Activated naive CD8-positive, alpha-beta T cell treated with anti-CD3 and anti-CD28 coated beads, Interleukin-2, amount 50 U/mL, for 24 hours (primary cell): ENCODE results near the gene MED23.
"Not testable (repeated sequence)": the region's sequence is repeated elsewhere in the genome, so short reads cannot be mapped to it uniquely, and the experiment has no call there.

Experiments used
- ATAC-seq: fragments of 150-1000 bp; cut with Tn5 transposase; one replicate; pipeline ENCODE4 v1.10.0; 2021
- DNase-seq: peaks from one replicate; pipeline ENCODE4 v3.0.0; 2021
- H3K27ac Mint-ChIP-seq: one replicate; pipeline ENCODE4 v1.8.0; 2021; ENCODE audit warnings: mild to moderate bottlenecking, mixed read lengths
- H3K27me3 Mint-ChIP-seq: one replicate; pipeline ENCODE4 v1.8.0; 2021; ENCODE audit warnings: mixed read lengths
- H3K36me3 Mint-ChIP-seq: one replicate; pipeline ENCODE4 v1.8.0; 2021; ENCODE audit warnings: low read depth, mixed read lengths
- H3K4me1 Mint-ChIP-seq: one replicate; pipeline ENCODE4 v1.8.0; 2021; ENCODE audit warnings: mixed read lengths
- H3K4me3 Mint-ChIP-seq: one replicate; pipeline ENCODE4 v1.8.0; 2021; ENCODE audit warnings: mild to moderate bottlenecking, moderate library complexity, mixed read lengths
- H3K9me3 Mint-ChIP-seq: one replicate; pipeline ENCODE4 v1.8.0; 2021; ENCODE audit warnings: mixed read lengths

Gene MED23

GRCh38 chr6:131532580-131533039 is 95.4 kb downstream of the MED23 start:
- Mint-ChIP-seq H3K9me3 (no peaks in the 10 kb centered on the region), H3K27me3 (no peaks in the 10 kb centered on the region), H3K27ac (peak overlapping the region; percentile 76), H3K4me3 (no peak overlapping the region), H3K36me3 (no peaks in the 10 kb centered on the region), H3K4me1 (peaks cover 50% of the 10 kb centered on the region)
- peak; percentile 66 for DNase-seq
- peak; percentile 96 for ATAC-seq

GRCh38 chr6:131531681-131532080 is 96.4 kb downstream of the MED23 start:
- H3K9me3 Mint-ChIP-seq, ATAC-seq, H3K27me3 Mint-ChIP-seq, DNase-seq, H3K36me3 Mint-ChIP-seq, H3K4me3 Mint-ChIP-seq, H3K27ac Mint-ChIP-seq: not testable (repeated sequence)
- peaks cover 55% of the 10 kb centered on the region for H3K4me1 Mint-ChIP-seq

- H3K4me3 Mint-ChIP-seq, H3K36me3 Mint-ChIP-seq, H3K27me3 Mint-ChIP-seq, H3K27ac Mint-ChIP-seq, H3K9me3 Mint-ChIP-seq, DNase-seq, ATAC-seq: not testable (repeated sequence)
- H3K4me1 Mint-ChIP-seq, result peaks cover 56% of the 10 kb centered on the region
These were observed 97.1 kb downstream of the MED23 start for GRCh38 chr6:131530936-131531335.

- no peak for DNase-seq
- Mint-ChIP-seq H3K9me3 (no peaks in the 10 kb centered on the region), H3K27me3 (no peaks in the 10 kb centered on the region), H3K4me3 (no peak overlapping the region), H3K36me3 (no peaks in the 10 kb centered on the region), H3K27ac (no peak overlapping the region), H3K4me1 (peaks cover 24% of the 10 kb centered on the region)
- peak; percentile 43 for ATAC-seq
These were observed 103.2 kb downstream of the MED23 start for GRCh38 chr6:131524695-131525336.

- peaks cover 19% of the 10 kb centered on the region for H3K4me1 Mint-ChIP-seq
- no peak overlapping the region for H3K4me3 Mint-ChIP-seq
- H3K27me3 Mint-ChIP-seq, result no peaks in the 10 kb centered on the region
- H3K9me3 Mint-ChIP-seq, result no peaks in the 10 kb centered on the region
- ATAC-seq, result no peak
- H3K36me3 Mint-ChIP-seq, result no peaks in the 10 kb centered on the region
- DNase-seq, result no peak
- no peak overlapping the region for H3K27ac Mint-ChIP-seq
These were observed 103.9 kb downstream of the MED23 start for GRCh38 chr6:131523988-131524673.
